Tibial artery (tissue), 4 donors: ENCODE data around the gene CD276.

Experiments used
- DNase-seq, 2 donors: peaks; one replicate each; pipeline ENCODE4 v3.0.0-alpha.2; 2019
- H3K27ac ChIP-seq, 2 donors: fragments of 200-600 bp; sonication (generic) in 1 of 2; 1 replicate in 1 of 2; 2 replicates in 1 of 2; pipeline ENCODE4 v1.5.1; 2018 to 2019; ENCODE audit warnings: mild to moderate bottlenecking in 1 of 2
- H3K27me3 ChIP-seq, 2 donors: fragments of 200-600 bp; sonication (generic) in 1 of 2; one replicate each; pipeline versions ENCODE4 v1.5.1 to v1.6.0; 2016 to 2019
- H3K36me3 ChIP-seq, 3 donors: fragments of 200-600 bp; sonication (generic) in 2 of 3; one replicate each; pipeline ENCODE4 v1.5.1; 2016 to 2019; ENCODE audit warnings: mild to moderate bottlenecking in 2 of 3
- H3K4me1 ChIP-seq, 4 donors: fragments of 200-600 bp; sonication (generic) in 2 of 4; 1 replicate in 3 of 4; 2 replicates in 1 of 4; pipeline ENCODE4 v1.5.1; 2016 to 2019
- H3K4me3 ChIP-seq, 2 donors: fragments of 200-600 bp; sonication (generic) in 1 of 2; 1 replicate in 1 of 2; 2 replicates in 1 of 2; pipeline ENCODE4 v1.5.1; 2018 to 2019; ENCODE audit warnings: mild to moderate bottlenecking in 2 of 2
- H3K9me3 ChIP-seq, 3 donors: fragments of 200-600 bp; sonication (generic) in 1 of 3; one replicate each; pipeline ENCODE4 v1.5.1; 2016 to 2019
- CTCF ChIP-seq, 2 experiments: fragments of 200-600 bp in 1 of 2; fragments of 450-650 bp in 1 of 2; IDR thresholded peaks; one replicate each; pipeline ENCODE4 v1.5.1; 2017 to 2019; ENCODE audit warnings: antibody characterized with exemption in 2 of 2, mild to moderate bottlenecking in 1 of 2, moderate library complexity in 1 of 2
- intact Hi-C: fragments of 100-400 bp; cut with DNase I; formaldehyde crosslinking; loops from one replicate; pipeline ENCODE4 v1.15.0; 2023; ENCODE audit warnings: low total_unique reads

The CD276 gene

DNA sequence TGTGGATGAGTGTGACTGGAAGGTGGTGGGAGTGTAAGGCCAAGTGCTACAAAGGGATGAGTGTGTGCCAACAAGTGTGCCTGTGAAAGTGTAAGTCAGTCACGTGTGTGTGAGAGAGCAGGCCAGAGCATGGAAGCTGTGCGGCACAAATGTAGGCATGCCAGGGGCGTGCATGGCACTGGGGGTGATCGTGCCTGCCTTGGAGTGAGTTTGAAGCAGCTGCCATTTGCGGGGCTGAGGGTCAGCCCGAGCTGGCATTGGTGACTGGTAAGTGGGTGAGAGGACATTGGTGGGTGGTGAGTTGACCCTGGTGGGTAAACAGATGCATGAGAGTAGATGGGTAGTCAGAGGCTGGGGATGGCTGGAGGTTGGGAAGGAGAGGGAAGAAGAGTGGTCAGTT is 24.5 kb downstream of the CD276 start:
- H3K4me1 ChIP-seq = peaks cover 0 to 9% (median 0%) of the 10 kb centered on the region in 4 donors
- intact Hi-C loops = no loop called here
- H3K36me3 ChIP-seq = peaks cover 46 to 97% (median 97%) of the 10 kb centered on the region in 3 donors
- no peak for TF ChIP-seq CTCF (IDR thresholded peaks at IDR 0.05)
- H3K27ac ChIP-seq = no peak overlapping the region
- DNase-seq = no peak
- H3K4me3 ChIP-seq = no peak overlapping the region
- no peaks in the 10 kb centered on the region for H3K9me3 ChIP-seq
- H3K27me3 ChIP-seq = no peaks in the 10 kb centered on the region

GRCh38 chr15:73709241-73709640 is 25.1 kb downstream of the CD276 start:
- TF ChIP-seq CTCF (IDR thresholded peaks at IDR 0.05) = no peak
- Histone ChIP-seq H3K4me1 (peaks cover 0 to 9% (median 0%) of the 10 kb centered on the region in 4 donors), H3K4me3 (no peak overlapping the region), H3K9me3 (no peaks in the 10 kb centered on the region), H3K27ac (no peak overlapping the region), H3K36me3 (peaks cover 46 to 97% (median 97%) of the 10 kb centered on the region in 3 donors), H3K27me3 (no peaks in the 10 kb centered on the region)
- DNase-seq = no peak
- intact Hi-C loops = no loop called here

GRCh38 chr15:73709686-73710085 is 25.5 kb downstream of the CD276 start:
- no peak overlapping the region for H3K27ac ChIP-seq
- H3K4me3 ChIP-seq = no peak overlapping the region
- no peaks in the 10 kb centered on the region for H3K9me3 ChIP-seq
- peaks cover 0 to 9% (median 0%) of the 10 kb centered on the region in 4 donors for H3K4me1 ChIP-seq
- TF ChIP-seq CTCF (IDR thresholded peaks at IDR 0.05) = no peak
- H3K36me3 ChIP-seq = peaks cover 42 to 97% (median 96%) of the 10 kb centered on the region in 3 donors
- intact Hi-C loops = no loop called here
- H3K27me3 ChIP-seq = no peaks in the 10 kb centered on the region
- DNase-seq = no peak

DNA sequence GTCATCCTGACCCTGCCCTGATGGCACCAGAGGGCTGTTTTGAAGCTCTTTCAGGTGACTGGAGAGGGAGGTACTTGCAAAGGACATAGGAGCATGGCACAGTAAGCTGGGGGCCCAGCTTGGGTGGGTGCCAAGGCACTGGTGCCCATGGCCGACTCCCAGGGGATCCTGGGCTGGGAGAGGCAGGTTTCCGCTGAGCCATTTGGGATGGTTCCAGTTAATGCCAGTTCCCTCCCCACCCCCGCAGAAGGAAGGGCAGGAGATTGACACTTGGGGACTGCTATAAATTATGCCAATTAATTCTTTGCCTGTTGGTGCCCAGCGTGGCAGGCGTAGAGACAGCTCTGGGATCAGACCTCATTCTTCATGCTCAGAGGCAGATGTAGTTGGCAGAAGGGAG is 26.1 kb downstream of the CD276 start:
- TF ChIP-seq CTCF (IDR thresholded peaks at IDR 0.05) = no peak
- Histone ChIP-seq H3K27ac (no peak overlapping the region), H3K9me3 (no peaks in the 10 kb centered on the region), H3K4me3 (no peak overlapping the region), H3K4me1 (peaks cover 0 to 9% (median 0%) of the 10 kb centered on the region in 4 donors), H3K27me3 (no peaks in the 10 kb centered on the region), H3K36me3 (peaks cover 42 to 92% (median 90%) of the 10 kb centered on the region in 3 donors)
- intact Hi-C loops = no loop called here
- no peak for DNase-seq

- Histone ChIP-seq H3K27ac (no peak overlapping the region), H3K4me1 (peaks cover 0 to 12% (median 2%) of the 10 kb centered on the region in 4 donors), H3K4me3 (no peak overlapping the region), H3K36me3 (peaks cover 41 to 81% (median 78%) of the 10 kb centered on the region in 3 donors), H3K27me3 (no peaks in the 10 kb centered on the region), H3K9me3 (no peaks in the 10 kb centered on the region)
- no peak for DNase-seq
- intact Hi-C loops = no loop called here
- no peak for TF ChIP-seq CTCF (IDR thresholded peaks at IDR 0.05)
Observed at GRCh38 chr15:73711526-73711925, 27.3 kb downstream of the CD276 start.

GRCh38 chr15:73712107-73712506 is 27.9 kb downstream of the CD276 start:
- TF ChIP-seq CTCF (IDR thresholded peaks at IDR 0.05) = no peak
- Histone ChIP-seq H3K4me1 (peaks cover 0 to 18% (median 5%) of the 10 kb centered on the region in 4 donors), H3K4me3 (no peak overlapping the region), H3K27ac (no peak overlapping the region), H3K9me3 (no peaks in the 10 kb centered on the region), H3K27me3 (no peaks in the 10 kb centered on the region), H3K36me3 (peaks cover 36 to 75% (median 73%) of the 10 kb centered on the region in 3 donors)
- intact Hi-C loops = no loop called here
- DNase-seq = no peak
